DND-41 (cell line): Measurements from ENCODE around the gene PEA15.
A peak's percentile ranks its signal among the peaks of the same experiment; 100 is the strongest.

Source experiments
- CTCF ChIP-seq: IDR thresholded peaks from 2 replicates; pipeline ENCODE4 v1.5.1; 2012; ENCODE audit warnings: borderline replicate concordance, low read length, moderate library complexity, mild to moderate bottlenecking; ENCODE audit not compliant: poor library complexity, severe bottlenecking; ENCODE audit errors: extremely low read depth
- EZH2 ChIP-seq: IDR thresholded peaks from 3 replicates; pipeline ENCODE4 v1.6.1; 2012; ENCODE audit warnings: borderline replicate concordance, low read depth, mild to moderate bottlenecking, moderate library complexity, low read length, inconsistent platforms; ENCODE audit not compliant: severe bottlenecking

GRCh38 chr1:160261893-160262794, 57.0 kb downstream of the PEA15 start, which contains the start of gene DCAF8:
- TF ChIP-seq CTCF (peak; percentile 9), EZH2 (no peak)
